Bronchial epithelial cell (primary cell): ENCODE results near the gene MATN1. TPM values are rescaled to one million over a fixed set of nuclear protein-coding genes. Genes with fewer than 3 reads are reported as not detected.

ENCODE experiments used
- DNase-seq: peaks from one replicate; pipeline ENCODE4 v3.0.0-alpha.2; 2010; ENCODE audit warnings: low read depth
- FAIRE-seq: peaks from 2 replicates; lab custom pipeline; 2011; peaks lifted over from hg19 to GRCh38; lab: Jason Lieb, UNC
- H3K27me3 ChIP-seq: 2 replicates; pipeline ENCODE4 v1.5.1; 2011; ENCODE audit warnings: low read length; ENCODE audit not compliant: control insufficient read depth, insufficient read depth
- H3K36me3 ChIP-seq: 2 replicates; pipeline ENCODE4 v1.5.1; 2011; ENCODE audit warnings: low read length; ENCODE audit not compliant: control insufficient read depth, insufficient read depth
- H3K4me3 ChIP-seq: 2 replicates; pipeline ENCODE4 v1.5.1; 2011; ENCODE audit warnings: mild to moderate bottlenecking, low read depth, low read length, control low read depth
- total RNA-seq: library from RNA; depleted of rRNA; stranded (reverse); fragments of >200 nt; gene quantifications from 2 replicates; pipeline ENCODE4 v1.2.1, GENCODE V29; 2014
- TF ChIP-seq, protein P1 (sequence below): IDR thresholded peaks from 2 replicates; pipeline ENCODE4 v1.5.1; 2011; ENCODE audit warnings: mild to moderate bottlenecking, moderate library complexity, low read length, control low read depth, inconsistent platforms; ENCODE audit not compliant: insufficient read depth, severe bottlenecking

MATN1 gene
- total RNA-seq, 1 donor from 2014 or later: not detected

- FAIRE-seq (peak; percentile 18), DNase-seq (no peak)
- Histone ChIP-seq H3K36me3 (no peaks in the 10 kb centered on the region), H3K27me3 (peaks cover 2% of the 10 kb centered on the region), H3K4me3 (no peak overlapping the region)
- TF ChIP-seq, protein P1, sequence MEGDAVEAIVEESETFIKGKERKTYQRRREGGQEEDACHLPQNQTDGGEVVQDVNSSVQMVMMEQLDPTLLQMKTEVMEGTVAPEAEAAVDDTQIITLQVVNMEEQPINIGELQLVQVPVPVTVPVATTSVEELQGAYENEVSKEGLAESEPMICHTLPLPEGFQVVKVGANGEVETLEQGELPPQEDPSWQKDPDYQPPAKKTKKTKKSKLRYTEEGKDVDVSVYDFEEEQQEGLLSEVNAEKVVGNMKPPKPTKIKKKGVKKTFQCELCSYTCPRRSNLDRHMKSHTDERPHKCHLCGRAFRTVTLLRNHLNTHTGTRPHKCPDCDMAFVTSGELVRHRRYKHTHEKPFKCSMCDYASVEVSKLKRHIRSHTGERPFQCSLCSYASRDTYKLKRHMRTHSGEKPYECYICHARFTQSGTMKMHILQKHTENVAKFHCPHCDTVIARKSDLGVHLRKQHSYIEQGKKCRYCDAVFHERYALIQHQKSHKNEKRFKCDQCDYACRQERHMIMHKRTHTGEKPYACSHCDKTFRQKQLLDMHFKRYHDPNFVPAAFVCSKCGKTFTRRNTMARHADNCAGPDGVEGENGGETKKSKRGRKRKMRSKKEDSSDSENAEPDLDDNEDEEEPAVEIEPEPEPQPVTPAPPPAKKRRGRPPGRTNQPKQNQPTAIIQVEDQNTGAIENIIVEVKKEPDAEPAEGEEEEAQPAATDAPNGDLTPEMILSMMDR: no peak
These were observed 34.8 kb upstream of the MATN1 start for GRCh38 chr1:30758121-30758688.

DNA sequence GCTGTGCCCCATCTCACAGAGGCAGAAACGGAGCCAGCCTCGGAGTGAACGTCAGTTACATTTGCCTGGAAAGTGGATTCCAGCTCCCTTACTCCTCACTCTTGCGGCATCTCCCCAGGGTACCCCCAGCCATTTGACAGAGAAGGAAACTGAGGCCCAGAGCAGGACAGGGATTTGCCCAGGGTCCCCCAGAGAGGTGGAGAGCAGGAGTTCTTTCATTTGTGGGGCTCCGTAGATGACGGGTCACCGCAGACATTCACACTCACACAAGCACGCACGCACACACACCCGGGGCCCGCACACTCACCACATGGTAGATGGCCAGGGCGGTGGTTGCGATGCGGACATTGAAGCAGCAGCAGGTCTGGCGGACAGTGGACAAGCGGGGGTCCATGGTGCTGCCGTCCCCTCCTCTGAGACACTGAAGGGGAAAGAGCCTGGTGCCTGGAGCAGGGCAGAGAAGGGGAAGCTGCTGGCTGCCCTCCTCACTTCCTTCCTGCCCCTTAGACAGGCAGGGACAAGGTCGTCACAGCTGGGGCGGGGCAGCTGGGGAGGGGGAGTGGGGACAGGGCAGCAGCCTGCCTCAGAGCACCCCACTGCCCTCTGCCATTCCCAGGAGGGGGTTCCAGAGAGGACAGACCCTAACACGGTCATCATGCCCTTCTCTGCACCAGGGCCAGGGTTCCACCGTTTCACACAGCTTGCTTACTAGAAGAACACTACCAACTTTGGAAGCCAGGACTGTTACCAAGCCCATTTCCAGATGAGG, 34.2 kb upstream of the MATN1 start, which contains the start of gene LAPTM5:
Gene LAPTM5, minus strand, starts transcription at position 423 of the 769 bp plus-strand sequence. Its CDS starts 29 bp downstream, at position 394.
- DNase-seq (no peak), FAIRE-seq (no peak)
- TF ChIP-seq, protein P1: no peak
- H3K4me3 ChIP-seq: no peak within 1 kb of the TSS
- H3K36me3 ChIP-seq: no peaks in the 10 kb centered on the region
- no peaks in the 10 kb centered on the region for H3K27me3 ChIP-seq

DNA sequence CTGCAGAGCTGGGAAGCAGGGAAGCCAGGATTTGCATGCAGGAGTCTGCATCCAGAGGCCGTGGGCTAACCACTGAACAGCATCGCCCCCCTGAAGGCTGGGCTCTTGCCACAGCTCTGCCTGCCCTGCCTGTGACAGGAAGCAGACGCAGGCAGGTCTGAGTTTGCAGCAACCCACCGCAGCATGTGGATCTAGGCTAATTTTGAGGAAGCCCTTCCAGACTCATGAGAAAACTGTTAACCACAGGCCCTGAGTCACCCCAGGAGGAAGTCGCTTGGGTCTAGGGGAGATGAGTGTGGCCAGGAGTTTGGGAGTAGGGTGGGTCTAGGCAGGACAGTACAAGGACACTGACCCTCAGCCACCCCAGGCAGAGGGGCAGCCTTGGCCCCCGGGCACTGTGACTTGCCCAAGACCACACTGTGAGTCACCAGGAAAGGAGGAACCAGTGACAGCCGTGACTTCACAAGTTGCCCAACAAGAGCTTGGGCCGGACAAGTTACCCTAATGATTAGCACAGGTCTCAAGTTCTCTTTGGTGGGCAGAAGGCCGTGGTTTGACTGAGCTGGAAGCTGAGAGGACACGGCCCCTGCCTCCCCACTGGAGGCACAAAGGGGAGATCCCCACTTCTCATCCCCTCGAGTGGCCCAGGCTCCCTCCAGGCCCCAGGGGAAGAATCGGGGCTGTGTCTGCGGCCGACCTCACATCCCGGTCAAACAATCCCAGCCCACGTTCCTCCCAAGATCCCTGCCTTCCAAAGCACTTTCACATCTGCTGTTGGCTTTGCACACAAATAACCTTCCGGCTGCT, 33.4 kb upstream of the MATN1 start:
- no peak for FAIRE-seq
- no peak overlapping the region for H3K4me3 ChIP-seq
- H3K36me3 ChIP-seq: no peaks in the 10 kb centered on the region
- H3K27me3 ChIP-seq: no peaks in the 10 kb centered on the region
- TF ChIP-seq, protein P1: no peak
- DNase-seq: peak; percentile 93

GRCh38 chr1:30756206-30756544, 32.8 kb upstream of the MATN1 start:
- TF ChIP-seq, protein P1: no peak
- Histone ChIP-seq H3K4me3 (no peak overlapping the region), H3K36me3 (no peaks in the 10 kb centered on the region), H3K27me3 (no peaks in the 10 kb centered on the region)
- FAIRE-seq (no peak), DNase-seq (no peak)

- TF ChIP-seq, protein P1: no peak
- no peaks in the 10 kb centered on the region for H3K27me3 ChIP-seq
- FAIRE-seq (no peak), DNase-seq (no peak)
- H3K4me3 ChIP-seq: no peak overlapping the region
- no peaks in the 10 kb centered on the region for H3K36me3 ChIP-seq
These were observed 32.4 kb upstream of the MATN1 start for GRCh38 chr1:30755746-30756145.
